ENCODE data around the gene TMEM86A. TPM values are rescaled to one million over a fixed set of nuclear protein-coding genes. Genes with fewer than 3 reads are reported as not detected.

The TMEM86A gene
- total RNA-seq, 2 experiments from 2014 or later: 0.25 to 0.42 TPM

- POLR2A ChIA-PET: no interaction called here
- CTCF ChIA-PET: interaction anchor here (1.0 to 2.1 kb wide), 4 partner anchors 11 to 362 kb away, joined by 3 to 10 read pairs (median 6); no protein-coding TSS in a partner anchor
- Mint-ChIP-seq H3K9me3 (no peaks in the 10 kb centered on the region), H3K27ac (no peak overlapping the region), H3K4me1 (peaks cover 3% of the 10 kb centered on the region), H3K36me3 (ENCODE audit: low read depth) (no peaks in the 10 kb centered on the region), H3K27me3 (peaks cover 8% of the 10 kb centered on the region), H3K4me3 (peak overlapping the region; percentile 33)
- no peak for DNase-seq
These were observed 21.7 kb downstream of the TMEM86A start for GRCh38 chr11:18720091-18720807.

GRCh38 chr11:18720808-18721560, 22.4 kb downstream of the TMEM86A start:
- H3K4me1 Mint-ChIP-seq: peaks cover 3% of the 10 kb centered on the region
- DNase-seq: peak; percentile 74
- no peaks in the 10 kb centered on the region for H3K36me3 Mint-ChIP-seq (ENCODE audit: low read depth)
- H3K27me3 Mint-ChIP-seq: peaks cover 8% of the 10 kb centered on the region
- H3K9me3 Mint-ChIP-seq: no peaks in the 10 kb centered on the region
- H3K27ac Mint-ChIP-seq: no peak overlapping the region
- ChIA-PET POLR2A (no interaction called here), CTCF (interaction anchor here (0.9 to 3.2 kb wide), 14 partner anchors 9 to 426 kb away, joined by 3 to 24 read pairs (median 4); partner anchors contain the start of gene TMEM86A)
- H3K4me3 Mint-ChIP-seq: peak overlapping the region; percentile 73

- peak; percentile 55 for DNase-seq
- ChIA-PET POLR2A (no interaction called here), CTCF (interaction anchor here (0.5 to 3.2 kb wide), 27 partner anchors 9 to 466 kb away, joined by 3 to 24 read pairs (median 4); partner anchors contain the start of genes TMEM86A and TSG101)
- H3K9me3 Mint-ChIP-seq: no peaks in the 10 kb centered on the region
- H3K36me3 Mint-ChIP-seq (ENCODE audit: low read depth): no peaks in the 10 kb centered on the region
- peaks cover 3% of the 10 kb centered on the region for H3K4me1 Mint-ChIP-seq
- H3K4me3 Mint-ChIP-seq: peak overlapping the region; percentile 73
- H3K27ac Mint-ChIP-seq: no peak overlapping the region
- peaks cover 8% of the 10 kb centered on the region for H3K27me3 Mint-ChIP-seq
These were observed 23.1 kb downstream of the TMEM86A start for GRCh38 chr11:18721561-18722292.

- no peak for DNase-seq
- H3K9me3 Mint-ChIP-seq: no peaks in the 10 kb centered on the region
- peak overlapping the region; percentile 17 for H3K4me3 Mint-ChIP-seq
- POLR2A ChIA-PET: no interaction called here
- no peaks in the 10 kb centered on the region for H3K36me3 Mint-ChIP-seq (ENCODE audit: low read depth)
- H3K27me3 Mint-ChIP-seq: peaks cover 8% of the 10 kb centered on the region
- peaks cover 3% of the 10 kb centered on the region for H3K4me1 Mint-ChIP-seq
- H3K27ac Mint-ChIP-seq: no peak overlapping the region
- CTCF ChIA-PET: interaction anchor here (0.6 to 3.2 kb wide), 26 partner anchors 9 to 466 kb away, joined by 3 to 24 read pairs (median 4); partner anchors contain the start of genes TMEM86A and TSG101
These were observed 23.7 kb downstream of the TMEM86A start for GRCh38 chr11:18722293-18722637.

- Mint-ChIP-seq H3K36me3 (ENCODE audit: low read depth) (no peaks in the 10 kb centered on the region), H3K27me3 (peaks cover 5% of the 10 kb centered on the region), H3K9me3 (no peaks in the 10 kb centered on the region), H3K27ac (no peak overlapping the region), H3K4me3 (no peak overlapping the region), H3K4me1 (peaks cover 6% of the 10 kb centered on the region)
- ChIA-PET POLR2A (no interaction called here), CTCF (interaction anchor here (1.2 to 3.2 kb wide), 3 partner anchors 7 to 39 kb away, joined by 3 to 18 read pairs (median 5); no protein-coding TSS in a partner anchor)
- no peak for DNase-seq
These were observed 25.4 kb downstream of the TMEM86A start for GRCh38 chr11:18723991-18724390.

GRCh38 chr11:18726040-18726439, 27.5 kb downstream of the TMEM86A start, which contains the start of gene IGSF22:
Gene IGSF22 (minus strand): TSS chr11:18726188. CDS start chr11:18724236, 1,952 bp downstream.
- Mint-ChIP-seq H3K36me3 (ENCODE audit: low read depth) (no peaks in the 10 kb centered on the region), H3K27me3 (peaks cover 5% of the 10 kb centered on the region), H3K4me3 (no peak within 1 kb of the TSS), H3K27ac (no peak within 1 kb of the TSS), H3K9me3 (no peaks in the 10 kb centered on the region), H3K4me1 (peaks cover 6% of the 10 kb centered on the region)
- DNase-seq: no peak
- CTCF ChIA-PET: interaction anchor here (1.0 to 1.2 kb wide), 2 partner anchors 20 to 49 kb away, joined by 3 read pairs; no protein-coding TSS in a partner anchor
- POLR2A ChIA-PET: no interaction called here

GRCh38 chr11:18727479-18728236, 29.1 kb downstream of the TMEM86A start:
- no peak overlapping the region for H3K4me3 Mint-ChIP-seq
- DNase-seq: peak; percentile 56
- H3K4me1 Mint-ChIP-seq: peaks cover 5% of the 10 kb centered on the region
- no peak overlapping the region for H3K27ac Mint-ChIP-seq
- H3K27me3 Mint-ChIP-seq: peaks cover 5% of the 10 kb centered on the region
- ChIA-PET CTCF (interaction anchor here (1.1 to 2.0 kb wide), 7 partner anchors 10 to 191 kb away, joined by 3 to 7 read pairs (median 3); no protein-coding TSS in a partner anchor), POLR2A (no interaction called here)
- H3K36me3 Mint-ChIP-seq (ENCODE audit: low read depth): no peaks in the 10 kb centered on the region
- H3K9me3 Mint-ChIP-seq: no peaks in the 10 kb centered on the region

- no peaks in the 10 kb centered on the region for H3K36me3 Mint-ChIP-seq (ENCODE audit: low read depth)
- peaks cover under 1% of the 10 kb centered on the region for H3K27me3 Mint-ChIP-seq
- no peaks in the 10 kb centered on the region for H3K9me3 Mint-ChIP-seq
- POLR2A ChIA-PET: no interaction called here
- DNase-seq: no peak
- peaks cover 5% of the 10 kb centered on the region for H3K4me1 Mint-ChIP-seq
- CTCF ChIA-PET: interaction anchor here (1.1 to 2.0 kb wide), 6 partner anchors 9 to 192 kb away, joined by 3 to 7 read pairs (median 4); no protein-coding TSS in a partner anchor
- H3K4me3 Mint-ChIP-seq: no peak overlapping the region
- H3K27ac Mint-ChIP-seq: no peak overlapping the region
These were observed 30.1 kb downstream of the TMEM86A start for GRCh38 chr11:18728658-18729057.

GRCh38 chr11:18729426-18729825, 30.8 kb downstream of the TMEM86A start:
- H3K36me3 Mint-ChIP-seq (ENCODE audit: low read depth): no peaks in the 10 kb centered on the region
- H3K4me1 Mint-ChIP-seq: peaks cover 5% of the 10 kb centered on the region
- CTCF ChIA-PET: interaction anchor here (1.0 kb wide), 1 partner anchor 41 kb away, joined by 3 read pairs; no protein-coding TSS in a partner anchor

GRCh38 chr11:18730020-18730419, 31.4 kb downstream of the TMEM86A start:
- no peak for DNase-seq
- Mint-ChIP-seq H3K9me3 (no peaks in the 10 kb centered on the region), H3K27ac (no peak overlapping the region), H3K4me1 (peaks cover 5% of the 10 kb centered on the region), H3K36me3 (ENCODE audit: low read depth) (no peaks in the 10 kb centered on the region), H3K4me3 (no peak overlapping the region), H3K27me3 (no peaks in the 10 kb centered on the region)
- CTCF ChIA-PET: interaction anchor here (1.0 to 2.9 kb wide), 3 partner anchors 7 to 41 kb away, joined by 3 to 18 read pairs (median 9); no protein-coding TSS in a partner anchor
- POLR2A ChIA-PET: interaction anchor here (0.7 kb wide), 1 partner anchor 1062 kb away, joined by 3 read pairs; no protein-coding TSS in a partner anchor

More at GRCh38 chr11:18729426-18729825, 30.8 kb downstream of the TMEM86A start:
- Mint-ChIP-seq H3K27me3 (no peaks in the 10 kb centered on the region), H3K9me3 (no peaks in the 10 kb centered on the region), H3K27ac (no peak overlapping the region), H3K4me3 (no peak overlapping the region)
- POLR2A ChIA-PET: interaction anchor here (0.7 kb wide), 1 partner anchor 1061 kb away, joined by 3 read pairs; no protein-coding TSS in a partner anchor
- no peak for DNase-seq

GRCh38 chr11:18731441-18731840, 32.9 kb downstream of the TMEM86A start:
- peaks cover 5% of the 10 kb centered on the region for H3K4me1 Mint-ChIP-seq
- H3K27me3 Mint-ChIP-seq: no peaks in the 10 kb centered on the region
- no peak for DNase-seq
- H3K9me3 Mint-ChIP-seq: no peaks in the 10 kb centered on the region
- H3K36me3 Mint-ChIP-seq (ENCODE audit: low read depth): no peaks in the 10 kb centered on the region
- ChIA-PET CTCF (interaction anchor here (0.6 to 2.9 kb wide), 10 partner anchors 8 to 1227 kb away, joined by 3 to 18 read pairs (median 3); no protein-coding TSS in a partner anchor), POLR2A (interaction anchor here (0.6 kb wide), 1 partner anchor 253 kb away, joined by 3 read pairs; no protein-coding TSS in a partner anchor)
- no peak overlapping the region for H3K4me3 Mint-ChIP-seq
- no peak overlapping the region for H3K27ac Mint-ChIP-seq
